NCI-H1436 (cell line): ENCODE results near the gene JPH4.

Source experiments
- DNase-seq: peaks from one replicate; lab custom pipeline; 2025; lab: John Stamatoyannopoulos, UW

JPH4 gene

DNA sequence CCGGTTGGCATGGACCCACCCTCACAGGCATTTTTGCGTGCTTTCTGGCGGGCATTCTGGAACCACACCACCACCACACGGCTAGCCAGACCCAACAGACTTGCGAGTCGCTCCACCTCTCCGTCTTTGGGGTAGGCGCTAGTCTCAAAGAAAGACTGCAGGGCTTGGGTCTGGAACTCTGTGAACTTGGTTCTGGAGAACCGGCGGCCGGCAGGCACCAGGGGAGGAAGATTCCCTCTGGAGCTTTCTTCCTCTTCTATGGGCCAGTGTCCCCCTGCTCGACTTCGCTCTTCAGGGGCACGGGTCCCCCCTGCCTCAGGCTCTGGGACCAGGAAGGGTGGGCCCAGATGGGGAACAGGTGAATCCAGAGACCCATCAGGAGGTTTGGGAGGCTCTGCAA, 53.6 kb downstream of the JPH4 start:
- DNase-seq = no peak

GRCh38 chr14:23523229-23524016, 55.2 kb downstream of the JPH4 start:
- no peak for DNase-seq

GRCh38 chr14:23522643-23523198, 55.9 kb downstream of the JPH4 start:
- no peak for DNase-seq

GRCh38 chr14:23521785-23522640, 56.6 kb downstream of the JPH4 start:
- no peak for DNase-seq

GRCh38 chr14:23520899-23521533, 57.6 kb downstream of the JPH4 start:
- DNase-seq = no peak

DNA sequence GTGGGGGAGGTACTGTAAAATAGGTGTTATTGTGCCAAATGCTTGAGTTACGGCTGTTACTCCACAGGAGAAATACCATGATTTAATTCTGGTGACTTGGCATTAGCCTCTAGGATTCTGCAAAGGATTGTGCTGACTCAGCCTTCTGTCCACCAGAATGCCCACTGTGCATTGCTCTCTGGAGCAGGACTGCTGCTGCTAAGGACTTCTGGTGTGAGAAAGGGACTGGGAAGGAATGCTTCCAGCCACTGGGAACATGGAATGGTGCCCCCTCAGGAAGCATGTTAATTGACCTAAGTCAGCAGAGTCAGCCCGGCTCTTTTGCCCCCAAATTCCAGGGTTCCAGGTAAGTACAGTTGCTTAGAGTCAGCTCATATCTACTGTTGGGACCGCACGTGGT, 59.9 kb downstream of the JPH4 start:
- no peak for DNase-seq
